OCI-LY1 (cell line): ENCODE data around the gene MAN2B1.

Experiments
- EZH2 ChIP-seq: fragments of 200-600 bp; sonication (generic), shearing (Covaris generic); IDR thresholded peaks from 2 replicates; pipeline ENCODE4 v1.8.0; 2017; ENCODE audit warnings: borderline replicate concordance, mixed run types, mild to moderate bottlenecking, antibody characterized with exemption, low read length, moderate library complexity, mixed read lengths
- TF ChIP-seq, protein P1 (sequence below): fragments of 200-600 bp; sonication (generic), shearing (Covaris generic); IDR thresholded peaks from 2 replicates; pipeline ENCODE4 v1.5.1; 2017; ENCODE audit warnings: mild to moderate bottlenecking, antibody characterized with exemption, low read length, moderate library complexity, mixed read lengths

DNA sequence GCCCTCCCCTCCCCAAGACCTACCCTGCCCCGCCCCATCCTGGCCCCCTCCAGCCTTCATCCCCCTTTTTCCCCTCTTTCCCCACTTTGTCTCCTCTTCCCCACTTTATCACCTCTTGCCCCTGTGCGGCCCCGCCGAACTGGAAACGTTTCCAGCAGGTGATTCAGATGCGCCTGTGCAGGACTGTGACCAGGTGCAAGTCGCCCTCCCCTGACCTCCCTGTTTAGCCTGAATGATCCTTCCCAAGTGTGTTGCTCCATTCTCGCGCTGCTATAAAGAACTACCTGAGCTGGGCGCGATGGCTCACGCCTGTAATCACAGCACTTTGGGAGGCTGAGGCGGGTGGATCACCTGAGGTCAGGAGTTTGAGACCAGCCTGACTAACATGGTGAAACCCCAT lies 29.9 kb downstream of the MAN2B1 start:
- TF ChIP-seq, protein P1, sequence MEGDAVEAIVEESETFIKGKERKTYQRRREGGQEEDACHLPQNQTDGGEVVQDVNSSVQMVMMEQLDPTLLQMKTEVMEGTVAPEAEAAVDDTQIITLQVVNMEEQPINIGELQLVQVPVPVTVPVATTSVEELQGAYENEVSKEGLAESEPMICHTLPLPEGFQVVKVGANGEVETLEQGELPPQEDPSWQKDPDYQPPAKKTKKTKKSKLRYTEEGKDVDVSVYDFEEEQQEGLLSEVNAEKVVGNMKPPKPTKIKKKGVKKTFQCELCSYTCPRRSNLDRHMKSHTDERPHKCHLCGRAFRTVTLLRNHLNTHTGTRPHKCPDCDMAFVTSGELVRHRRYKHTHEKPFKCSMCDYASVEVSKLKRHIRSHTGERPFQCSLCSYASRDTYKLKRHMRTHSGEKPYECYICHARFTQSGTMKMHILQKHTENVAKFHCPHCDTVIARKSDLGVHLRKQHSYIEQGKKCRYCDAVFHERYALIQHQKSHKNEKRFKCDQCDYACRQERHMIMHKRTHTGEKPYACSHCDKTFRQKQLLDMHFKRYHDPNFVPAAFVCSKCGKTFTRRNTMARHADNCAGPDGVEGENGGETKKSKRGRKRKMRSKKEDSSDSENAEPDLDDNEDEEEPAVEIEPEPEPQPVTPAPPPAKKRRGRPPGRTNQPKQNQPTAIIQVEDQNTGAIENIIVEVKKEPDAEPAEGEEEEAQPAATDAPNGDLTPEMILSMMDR = no peak
- no peak for TF ChIP-seq EZH2
